Effector memory CD4-positive, alpha-beta T cell (primary cell): Measurements from ENCODE around the gene IL3.

Experiments
- DNase-seq, 3 donors: peaks; one replicate each; pipeline ENCODE4 v3.0.0-alpha.2; 2020
- H3K27ac ChIP-seq: 2 replicates; pipeline ENCODE4 v1.7.0; 2013; ENCODE audit warnings: mild to moderate bottlenecking, low read length, moderate library complexity; ENCODE audit not compliant: insufficient read depth, poor library complexity, severe bottlenecking
- H3K27me3 ChIP-seq: replicated peaks from 2 replicates; pipeline ENCODE4 v1.7.0; 2013; ENCODE audit warnings: mild to moderate bottlenecking, low read length; ENCODE audit not compliant: insufficient read depth, control insufficient read depth, poor library complexity, severe bottlenecking
- H3K36me3 ChIP-seq: 2 replicates; pipeline ENCODE4 v1.7.0; 2013; ENCODE audit warnings: mild to moderate bottlenecking, low read length, moderate library complexity; ENCODE audit not compliant: control insufficient read depth, insufficient read depth
- H3K4me1 ChIP-seq: 2 replicates; pipeline ENCODE4 v1.7.0; 2013; ENCODE audit warnings: low read length, mild to moderate bottlenecking; ENCODE audit not compliant: control insufficient read depth, insufficient read depth, poor library complexity, severe bottlenecking
- H3K4me3 ChIP-seq: 2 replicates; pipeline ENCODE4 v1.7.0; 2013; ENCODE audit warnings: low read length, low read depth, mild to moderate bottlenecking; ENCODE audit not compliant: insufficient read depth, poor library complexity, severe bottlenecking
- H3K9me3 ChIP-seq: 2 replicates; pipeline ENCODE4 v1.7.0; 2013; ENCODE audit warnings: mild to moderate bottlenecking, low read length, moderate library complexity; ENCODE audit not compliant: control insufficient read depth
- total RNA-seq, 3 donors: gene quantifications; one replicate each; lab custom pipeline; 2026; lab: John Stamatoyannopoulos, UW

The IL3 gene, protein sequence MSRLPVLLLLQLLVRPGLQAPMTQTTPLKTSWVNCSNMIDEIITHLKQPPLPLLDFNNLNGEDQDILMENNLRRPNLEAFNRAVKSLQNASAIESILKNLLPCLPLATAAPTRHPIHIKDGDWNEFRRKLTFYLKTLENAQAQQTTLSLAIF
- total RNA-seq: 0 to 0.69 (median 0.09) reads per million in 3 donors

DNA sequence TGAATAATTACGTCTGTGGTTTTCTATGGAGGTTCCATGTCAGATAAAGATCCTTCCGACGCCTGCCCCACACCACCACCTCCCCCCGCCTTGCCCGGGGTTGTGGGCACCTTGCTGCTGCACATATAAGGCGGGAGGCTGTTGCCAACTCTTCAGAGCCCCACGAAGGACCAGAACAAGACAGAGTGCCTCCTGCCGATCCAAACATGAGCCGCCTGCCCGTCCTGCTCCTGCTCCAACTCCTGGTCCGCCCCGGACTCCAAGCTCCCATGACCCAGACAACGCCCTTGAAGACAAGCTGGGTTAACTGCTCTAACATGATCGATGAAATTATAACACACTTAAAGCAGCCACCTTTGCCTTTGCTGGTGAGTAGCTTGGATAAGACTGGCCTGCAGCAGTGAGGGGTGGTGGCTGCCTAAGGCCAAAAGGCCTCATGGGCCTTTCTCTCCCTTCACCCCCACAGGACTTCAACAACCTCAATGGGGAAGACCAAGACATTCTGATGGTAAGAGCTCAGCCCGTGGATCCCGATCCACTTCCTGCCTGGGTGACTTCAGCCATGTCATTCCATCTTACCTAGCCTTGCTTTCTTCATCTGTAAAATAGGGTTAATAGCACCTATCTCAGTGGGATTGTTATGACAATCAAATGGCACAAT lies at the start of gene IL3:
Gene IL3, plus strand, starts transcription at position 155 of the 661 bp plus-strand sequence. Its CDS starts 52 bp downstream, at position 207.
- no peak within 1 kb of the TSS for H3K4me3 ChIP-seq
- peaks cover 40% of the 10 kb centered on the region for H3K4me1 ChIP-seq
- H3K27ac ChIP-seq: no peak within 1 kb of the TSS
- H3K36me3 ChIP-seq: no peaks in the 10 kb centered on the region
- no peak for DNase-seq
- H3K9me3 ChIP-seq: no peaks in the 10 kb centered on the region
- no peaks in the 10 kb centered on the region for H3K27me3 ChIP-seq

GRCh38 chr5:132010989-132011621 lies 49.4 kb upstream of the IL3 start:
- Histone ChIP-seq H3K27me3 (peaks cover 7% of the 10 kb centered on the region), H3K9me3 (no peaks in the 10 kb centered on the region), H3K4me3 (peak overlapping the region; percentile 72), H3K36me3 (no peaks in the 10 kb centered on the region), H3K27ac (no peak overlapping the region), H3K4me1 (peaks cover 8% of the 10 kb centered on the region)
- no peak for DNase-seq

GRCh38 chr5:132011622-132012343 lies 48.7 kb upstream of the IL3 start, which contains the start of gene ACSL6:
TSS of gene ACSL6 (minus strand) at chr5:132011658. CDS start at chr5:132011553, 105 bp downstream.
- H3K27ac ChIP-seq: no peak within 1 kb of the TSS
- peaks cover 8% of the 10 kb centered on the region for H3K4me1 ChIP-seq
- H3K36me3 ChIP-seq: no peaks in the 10 kb centered on the region
- DNase-seq: peak; percentile 25 to 39 (median 30)
- H3K9me3 ChIP-seq: no peaks in the 10 kb centered on the region
- H3K4me3 ChIP-seq: peak within 1 kb of the TSS; percentile 72
- peaks cover 7% of the 10 kb centered on the region for H3K27me3 ChIP-seq

GRCh38 chr5:132012371-132013005 lies 48.0 kb upstream of the IL3 start:
- Histone ChIP-seq H3K27ac (no peak overlapping the region), H3K27me3 (peaks cover 7% of the 10 kb centered on the region), H3K4me3 (peak overlapping the region; percentile 72), H3K4me1 (peaks cover 8% of the 10 kb centered on the region), H3K36me3 (no peaks in the 10 kb centered on the region), H3K9me3 (no peaks in the 10 kb centered on the region)
- no peak for DNase-seq

DNA sequence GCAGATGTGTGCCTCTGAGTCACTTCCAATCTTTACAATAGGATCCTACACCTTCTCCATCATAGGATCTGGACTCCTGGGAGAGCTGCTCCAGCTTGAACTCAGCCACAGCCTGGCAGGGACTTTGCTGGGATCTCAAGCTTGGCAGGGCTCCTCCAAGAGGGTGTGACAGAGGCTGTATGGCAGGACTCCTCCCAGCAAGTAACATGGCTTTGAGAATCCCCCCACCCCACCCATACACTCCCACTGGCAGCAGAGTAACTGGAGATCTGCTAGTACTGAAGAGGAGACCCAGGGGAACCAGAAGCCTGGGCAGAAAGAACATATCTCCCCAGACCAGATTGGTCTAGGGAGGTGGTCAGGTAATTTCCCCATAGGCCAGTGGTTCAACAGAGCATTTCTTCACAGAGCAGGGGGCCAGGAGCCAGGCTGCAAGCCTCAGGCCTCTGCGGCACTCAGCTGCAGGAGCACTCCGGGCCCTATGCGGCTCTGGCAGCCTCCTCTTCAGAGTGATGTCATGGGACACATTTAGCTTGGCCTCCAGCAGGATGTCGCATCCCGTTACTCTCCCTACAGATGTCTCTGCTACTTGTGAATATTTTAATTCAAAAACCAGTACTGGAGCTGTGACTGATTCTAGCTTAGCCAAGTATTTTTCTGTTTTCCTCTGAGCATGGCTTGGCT lies 47.3 kb upstream of the IL3 start:
- Histone ChIP-seq H3K4me3 (no peak overlapping the region), H3K36me3 (no peaks in the 10 kb centered on the region), H3K27me3 (peaks cover 7% of the 10 kb centered on the region), H3K27ac (no peak overlapping the region), H3K9me3 (no peaks in the 10 kb centered on the region), H3K4me1 (peaks cover 8% of the 10 kb centered on the region)
- no peak for DNase-seq

GRCh38 chr5:132013711-132014110 lies 46.7 kb upstream of the IL3 start:
- DNase-seq: no peak
- H3K36me3 ChIP-seq: no peaks in the 10 kb centered on the region
- H3K4me3 ChIP-seq: no peak overlapping the region
- no peaks in the 10 kb centered on the region for H3K9me3 ChIP-seq
- H3K27ac ChIP-seq: no peak overlapping the region
- H3K4me1 ChIP-seq: peaks cover 9% of the 10 kb centered on the region
- H3K27me3 ChIP-seq: peaks cover 7% of the 10 kb centered on the region

GRCh38 chr5:132016721-132017250 lies 43.7 kb upstream of the IL3 start:
- Histone ChIP-seq H3K27me3 (no peaks in the 10 kb centered on the region), H3K4me3 (no peak overlapping the region), H3K4me1 (peaks cover 21% of the 10 kb centered on the region), H3K36me3 (no peaks in the 10 kb centered on the region), H3K9me3 (no peaks in the 10 kb centered on the region), H3K27ac (no peak overlapping the region)
- no peak for DNase-seq

- no peak overlapping the region for H3K27ac ChIP-seq
- H3K9me3 ChIP-seq: no peaks in the 10 kb centered on the region
- no peaks in the 10 kb centered on the region for H3K36me3 ChIP-seq
- no peak overlapping the region for H3K4me3 ChIP-seq
- no peaks in the 10 kb centered on the region for H3K27me3 ChIP-seq
- peaks cover 21% of the 10 kb centered on the region for H3K4me1 ChIP-seq
- no peak for DNase-seq
Observed at GRCh38 chr5:132017316-132017715, 43.1 kb upstream of the IL3 start.
